Tibial nerve (tissue), 4 donors: Measurements from ENCODE around the gene MCM3AP.

ENCODE experiments used
- EP300 ChIP-seq, 2 donors: sonication (generic); formaldehyde crosslinking; IDR thresholded peaks; one replicate each; pipeline ENCODE4 v1.6.1; 2017; ENCODE audit warnings: antibody characterized with exemption in 2 of 2, mild to moderate bottlenecking in 1 of 2
- POLR2A ChIP-seq, 2 donors: fragments of 450-650 bp; IDR thresholded peaks; one replicate each; pipeline ENCODE4 v1.6.1; 2017; ENCODE audit warnings: antibody characterized with exemption in 2 of 2, mild to moderate bottlenecking in 2 of 2, moderate library complexity in 2 of 2
- TF ChIP-seq, protein P1 (sequence below), 5 experiments: fragments of 200-600 bp in 3 of 5; fragments of 450-650 bp in 2 of 5; sonication (generic) in 3 of 5; IDR thresholded peaks; one replicate each; pipeline ENCODE4 v1.5.1; 2016 to 2019; ENCODE audit warnings: antibody characterized with exemption in 5 of 5, mild to moderate bottlenecking in 3 of 5, moderate library complexity in 2 of 5

GRCh38 chr21:46207920-46208591 is 77.4 kb downstream of the MCM3AP start:
- no peak for TF ChIP-seq POLR2A (IDR thresholded peaks at IDR 0.05)
- TF ChIP-seq, protein P1, sequence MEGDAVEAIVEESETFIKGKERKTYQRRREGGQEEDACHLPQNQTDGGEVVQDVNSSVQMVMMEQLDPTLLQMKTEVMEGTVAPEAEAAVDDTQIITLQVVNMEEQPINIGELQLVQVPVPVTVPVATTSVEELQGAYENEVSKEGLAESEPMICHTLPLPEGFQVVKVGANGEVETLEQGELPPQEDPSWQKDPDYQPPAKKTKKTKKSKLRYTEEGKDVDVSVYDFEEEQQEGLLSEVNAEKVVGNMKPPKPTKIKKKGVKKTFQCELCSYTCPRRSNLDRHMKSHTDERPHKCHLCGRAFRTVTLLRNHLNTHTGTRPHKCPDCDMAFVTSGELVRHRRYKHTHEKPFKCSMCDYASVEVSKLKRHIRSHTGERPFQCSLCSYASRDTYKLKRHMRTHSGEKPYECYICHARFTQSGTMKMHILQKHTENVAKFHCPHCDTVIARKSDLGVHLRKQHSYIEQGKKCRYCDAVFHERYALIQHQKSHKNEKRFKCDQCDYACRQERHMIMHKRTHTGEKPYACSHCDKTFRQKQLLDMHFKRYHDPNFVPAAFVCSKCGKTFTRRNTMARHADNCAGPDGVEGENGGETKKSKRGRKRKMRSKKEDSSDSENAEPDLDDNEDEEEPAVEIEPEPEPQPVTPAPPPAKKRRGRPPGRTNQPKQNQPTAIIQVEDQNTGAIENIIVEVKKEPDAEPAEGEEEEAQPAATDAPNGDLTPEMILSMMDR (IDR thresholded peaks at IDR 0.05) = no peak
- TF ChIP-seq EP300 (IDR thresholded peaks at IDR 0.05) = no peak
